GM23248 (cell line): ENCODE results near the gene DUSP28. TPM values are rescaled to one million over a fixed set of nuclear protein-coding genes. Genes with fewer than 3 reads are reported as not detected.
"Not testable (repeated sequence)": the region's sequence is repeated elsewhere in the genome, so short reads cannot be mapped to it uniquely, and the experiment has no call there.

Experiments
- DNase-seq: peaks from one replicate; pipeline ENCODE4 v3.0.0-alpha.2; 2015
- H2AFZ ChIP-seq: fragments of 200-600 bp; sonication (generic); 2 replicates; pipeline ENCODE4 v1.6.1; 2016; ENCODE audit warnings: antibody characterized with exemption
- H3F3A ChIP-seq: fragments of 200-600 bp; sonication (generic); 2 replicates; pipeline ENCODE4 v1.6.1; 2016; ENCODE audit warnings: mild to moderate bottlenecking, antibody characterized with exemption, mixed run types; ENCODE audit not compliant: insufficient read depth
- H3K27ac ChIP-seq: fragments of 200-600 bp; sonication (generic); 2 replicates; pipeline ENCODE4 v1.5.1; 2016; ENCODE audit warnings: mild to moderate bottlenecking
- H3K27me3 ChIP-seq: fragments of 200-600 bp; sonication (generic); replicated peaks from 2 replicates; pipeline ENCODE4 v1.6.1; 2016; ENCODE audit warnings: mild to moderate bottlenecking; ENCODE audit not compliant: insufficient read depth
- H3K36me3 ChIP-seq: fragments of 200-600 bp; sonication (generic); 2 replicates; pipeline ENCODE4 v1.6.1; 2016; ENCODE audit warnings: low read depth, mild to moderate bottlenecking
- H3K4me1 ChIP-seq: fragments of 200-600 bp; sonication (generic); 2 replicates; pipeline ENCODE4 v1.6.1; 2016; ENCODE audit warnings: mild to moderate bottlenecking; ENCODE audit not compliant: insufficient read depth
- H3K4me2 ChIP-seq: fragments of 200-600 bp; sonication (generic); one replicate; pipeline ENCODE4 v1.6.1; 2016; ENCODE audit warnings: mild to moderate bottlenecking; ENCODE audit not compliant: unreplicated experiment
- H3K4me3 ChIP-seq: fragments of 200-600 bp; sonication (generic); 2 replicates; pipeline ENCODE4 v1.5.1; 2016; ENCODE audit warnings: mild to moderate bottlenecking
- H3K79me2 ChIP-seq: fragments of 200-600 bp; sonication (generic); 2 replicates; pipeline ENCODE4 v1.6.1; 2016; ENCODE audit warnings: mild to moderate bottlenecking; ENCODE audit not compliant: insufficient read depth
- H3K9ac ChIP-seq: fragments of 200-600 bp; sonication (generic); 2 replicates; pipeline ENCODE4 v1.6.1; 2016; ENCODE audit warnings: mild to moderate bottlenecking
- H3K9me2 ChIP-seq: fragments of 200-600 bp; sonication (generic); 2 replicates; pipeline ENCODE4 v1.6.1; 2016; ENCODE audit warnings: mixed run types, mild to moderate bottlenecking, moderate library complexity; ENCODE audit not compliant: insufficient read depth
- H3K9me3 ChIP-seq: fragments of 200-600 bp; sonication (generic); one replicate; pipeline ENCODE4 v1.6.1; 2017; ENCODE audit warnings: low read depth
- H4K20me1 ChIP-seq: fragments of 200-600 bp; sonication (generic); 2 replicates; pipeline ENCODE4 v1.6.0; 2016; ENCODE audit not compliant: insufficient read depth
- EZH2 ChIP-seq: fragments of 200-600 bp; sonication (generic); IDR thresholded peaks from 2 replicates; pipeline ENCODE4 v1.6.1; 2018; ENCODE audit warnings: antibody characterized with exemption, mild to moderate bottlenecking; ENCODE audit not compliant: insufficient read depth, poor library complexity, severe bottlenecking
- EZH2phosphoT487 ChIP-seq: fragments of 200-600 bp; sonication (generic); IDR thresholded peaks from 2 replicates; pipeline ENCODE4 v1.6.1; 2018; ENCODE audit warnings: antibody characterized with exemption, moderate library complexity, mild to moderate bottlenecking, low read depth; ENCODE audit not compliant: insufficient read depth
- WGBS, 2 experiments: methylation state at CpG; one replicate each; pipeline ENCODE4 v1.1.6; 2015 to 2017; ENCODE audit warnings: low lambda C conversion rate in 2 of 2, low coverage in 1 of 2; ENCODE audit errors: missing lambda C conversion rate in 2 of 2; 5-methylcytosine and 5-hydroxymethylcytosine counted together
- in situ Hi-C: fragments of 300-500 bp; cut with MboI; formaldehyde crosslinking; loops from 2 replicates; pipeline ENCODE4 v1.15.0; 2020
- polyA plus RNA-seq: library from polyadenylated mRNA; unstranded; fragments of >200 nt; fragmentation: Nextera tagmentation; extraction: Ambion mirVana; gene quantifications from 2 replicates; pipeline ENCODE4 v1.2.1, GENCODE V29; 2016
- total RNA-seq: library from RNA; depleted of rRNA; stranded (reverse); fragments of >200 nt; shearing (Covaris generic); gene quantifications from 2 replicates; pipeline ENCODE4 v1.2.3, GENCODE V29; 2014

Gene DUSP28
- total and polyA plus RNA-seq, 2 experiments from 2014 or later = 3.2 to 4.9 TPM

DNA sequence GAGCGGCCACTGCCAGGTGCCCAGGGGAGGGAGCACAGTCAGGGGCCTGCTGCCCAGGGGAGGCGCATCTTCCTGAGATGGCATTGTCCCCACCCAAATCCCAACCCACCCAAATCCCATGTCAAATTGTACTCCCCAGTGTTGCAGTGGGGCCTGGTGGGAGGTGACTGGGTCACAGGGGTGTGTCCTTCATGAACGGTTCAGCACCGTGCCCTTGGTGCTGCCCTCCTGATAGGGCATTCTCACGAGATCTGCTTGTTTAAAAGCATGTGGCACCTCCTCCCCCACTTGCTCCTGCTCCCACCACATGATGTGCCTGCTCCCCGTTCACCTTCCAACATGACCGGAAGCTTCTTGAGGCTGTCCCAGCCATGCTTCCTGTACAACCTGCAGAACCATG lies 30.0 kb upstream of the DUSP28 start:
- 89 to 90% methylated on average over 7 of the region's 7 CpGs for WGBS, 2 experiments
- TF ChIP-seq EZH2phosphoT487 (no peak), EZH2 (no peak)
- Histone ChIP-seq H3K4me3 (no peak overlapping the region), H3K9me2 (no peaks in the 10 kb centered on the region), H2AFZ (no peak overlapping the region), H4K20me1 (no peaks in the 10 kb centered on the region), H3K4me1 (no peaks in the 10 kb centered on the region), H3K9ac (no peak overlapping the region), H3K27ac (no peak overlapping the region), H3F3A (0 out of 2 replicates have a peak, but pooled peaks cover 4% of the 10 kb centered on the region), H3K9me3 (no peaks in the 10 kb centered on the region), H3K36me3 (peaks cover 10% of the 10 kb centered on the region), H3K79me2 (no peaks in the 10 kb centered on the region), H3K4me2 (no peak overlapping the region), H3K27me3 (no peaks in the 10 kb centered on the region)
- no peak for DNase-seq
- in situ Hi-C loops = no loop called here

DNA sequence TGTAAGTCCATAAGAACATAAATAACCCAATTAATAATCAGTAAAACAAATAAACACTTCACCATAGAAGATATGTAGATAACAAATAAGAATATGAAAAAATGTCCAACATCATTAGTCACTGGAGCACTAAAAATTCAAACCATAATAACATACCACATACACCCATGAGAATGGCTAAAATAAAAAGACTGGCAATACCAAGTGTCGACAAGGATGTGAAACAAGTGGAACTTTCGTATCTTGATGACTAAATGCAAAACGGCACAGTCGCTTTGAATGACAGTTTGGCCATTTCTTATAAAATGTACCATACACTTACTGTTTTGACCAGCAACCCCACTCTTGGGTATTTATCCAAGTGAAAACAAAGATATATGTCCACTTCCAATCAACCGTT lies 29.1 kb upstream of the DUSP28 start:
- Histone ChIP-seq H3F3A (0 out of 2 replicates have a peak, but pooled peaks cover 4% of the 10 kb centered on the region), H2AFZ (no peak overlapping the region), H3K9me2 (no peaks in the 10 kb centered on the region), H3K4me2 (no peak overlapping the region), H3K9ac (no peak overlapping the region), H3K36me3 (peaks cover 10% of the 10 kb centered on the region), H3K27ac (no peak overlapping the region), H3K27me3 (no peaks in the 10 kb centered on the region), H3K79me2 (no peaks in the 10 kb centered on the region), H3K9me3 (no peaks in the 10 kb centered on the region), H3K4me1 (no peaks in the 10 kb centered on the region), H3K4me3 (no peak overlapping the region), H4K20me1 (no peaks in the 10 kb centered on the region)
- in situ Hi-C loops = no loop called here
- no peak for DNase-seq
- TF ChIP-seq EZH2 = no peak
- TF ChIP-seq EZH2phosphoT487 = no peak
- 96 to 99% methylated on average over 5 of the region's 5 CpGs for WGBS, 2 experiments

DNA sequence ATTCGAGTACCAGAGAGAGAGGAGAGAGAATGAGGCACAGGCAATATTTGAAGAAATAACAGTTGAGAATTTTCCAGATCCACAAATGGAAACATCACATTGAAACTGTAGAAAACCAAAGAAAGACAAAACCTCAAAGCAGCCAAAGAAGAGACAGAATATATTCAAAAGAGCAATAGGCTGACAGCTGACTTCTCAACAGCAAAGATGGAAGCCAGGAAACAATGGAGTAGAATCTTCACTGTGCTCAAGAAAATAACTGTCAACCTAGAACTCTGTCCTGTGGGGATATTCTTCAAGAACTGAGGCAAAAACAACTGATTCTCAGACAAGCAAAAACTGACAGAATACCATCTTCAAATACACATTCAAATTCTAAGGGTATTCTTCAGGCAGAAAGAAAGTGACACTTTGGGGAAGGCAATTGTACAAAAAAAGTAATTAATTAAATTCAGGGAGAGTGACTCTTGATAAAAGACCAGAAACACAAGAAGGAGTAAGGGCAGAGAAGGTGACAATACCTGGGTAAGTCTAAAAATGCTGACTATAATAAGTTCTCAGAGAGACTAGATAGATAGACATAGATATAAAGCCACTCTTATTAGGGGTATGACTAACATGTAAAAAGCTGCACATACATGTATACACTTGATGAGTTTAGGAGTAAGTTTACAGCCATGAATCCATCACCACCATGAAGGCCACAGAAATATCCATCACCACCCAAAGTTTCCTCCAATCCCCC lies 28.0 kb upstream of the DUSP28 start:
- in situ Hi-C loops = no loop called here
- no peak overlapping the region for H3K27ac ChIP-seq
- H3K4me1 ChIP-seq = no peaks in the 10 kb centered on the region
- H3K4me2 ChIP-seq = no peak overlapping the region
- no peaks in the 10 kb centered on the region for H3K9me3 ChIP-seq
- H3K9me2 ChIP-seq = no peaks in the 10 kb centered on the region
- H3K9ac ChIP-seq = no peak overlapping the region
- H3K79me2 ChIP-seq = no peaks in the 10 kb centered on the region
- no peaks in the 10 kb centered on the region for H4K20me1 ChIP-seq
- TF ChIP-seq EZH2phosphoT487 (no peak), EZH2 (no peak)
- H3F3A ChIP-seq = 0 out of 2 replicates have a peak, but pooled peaks cover 4% of the 10 kb centered on the region
- DNase-seq = peak; percentile 19
- H2AFZ ChIP-seq = no peak overlapping the region
- H3K36me3 ChIP-seq = peaks cover 10% of the 10 kb centered on the region
- WGBS, 2 experiments = 88 to 92% methylated on average over 1 of the region's 1 CpG
- no peaks in the 10 kb centered on the region for H3K27me3 ChIP-seq
- H3K4me3 ChIP-seq = no peak overlapping the region

DNA sequence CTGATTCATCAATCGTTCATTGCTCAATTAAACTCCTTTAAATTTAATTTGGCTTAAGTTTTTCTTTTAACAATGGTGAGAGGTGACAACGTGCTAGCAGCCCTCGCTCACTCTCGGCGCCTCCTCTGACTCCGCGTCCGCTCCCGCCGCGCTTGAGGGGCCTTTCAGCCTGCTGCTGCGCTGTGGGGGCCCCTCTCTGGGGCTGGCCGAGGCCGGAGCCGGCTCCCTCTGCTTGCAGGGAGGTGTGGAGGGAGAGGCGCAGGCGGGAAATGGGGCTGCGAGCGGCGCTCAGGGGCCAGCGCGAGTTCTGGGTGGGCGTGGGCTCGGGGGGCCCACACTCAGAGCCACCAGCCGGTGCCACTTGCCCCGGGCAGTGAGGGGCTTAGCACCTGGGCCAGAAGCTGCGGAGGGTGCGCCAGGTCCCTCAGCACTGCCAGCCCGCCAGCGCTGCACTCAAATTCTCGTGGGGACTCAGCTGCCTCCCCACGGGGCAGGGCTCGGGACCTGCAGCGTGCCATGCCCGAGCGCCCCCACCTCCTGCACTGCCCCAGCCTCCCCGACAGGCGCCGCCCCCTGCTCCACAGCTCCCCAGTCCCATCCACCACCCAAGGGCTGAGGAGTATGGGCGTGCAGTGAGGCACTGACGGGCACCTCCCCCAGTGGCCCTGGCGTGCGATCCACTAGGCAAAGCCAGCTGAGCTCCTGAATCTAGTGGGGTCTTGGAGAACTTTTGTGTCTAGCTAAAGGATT lies 22.0 kb upstream of the DUSP28 start:
- no peak overlapping the region for H3K9ac ChIP-seq
- in situ Hi-C loops = no loop called here
- no peaks in the 10 kb centered on the region for H3K4me1 ChIP-seq
- H2AFZ ChIP-seq = no peak overlapping the region
- H3K27me3 ChIP-seq = no peaks in the 10 kb centered on the region
- H3K9me2 ChIP-seq = no peaks in the 10 kb centered on the region
- no peak overlapping the region for H3K27ac ChIP-seq
- no peaks in the 10 kb centered on the region for H3F3A ChIP-seq
- H3K4me3 ChIP-seq = no peak overlapping the region
- H4K20me1 ChIP-seq = no peaks in the 10 kb centered on the region
- H3K9me3 ChIP-seq = no peaks in the 10 kb centered on the region
- H3K36me3 ChIP-seq = no peaks in the 10 kb centered on the region
- no peaks in the 10 kb centered on the region for H3K79me2 ChIP-seq
- no peak for DNase-seq
- no peak for TF ChIP-seq EZH2
- no peak for TF ChIP-seq EZH2phosphoT487
- WGBS, 2 experiments = 93% methylated on average over 34 to 40 of the region's 43 CpGs
- no peak overlapping the region for H3K4me2 ChIP-seq

DNA sequence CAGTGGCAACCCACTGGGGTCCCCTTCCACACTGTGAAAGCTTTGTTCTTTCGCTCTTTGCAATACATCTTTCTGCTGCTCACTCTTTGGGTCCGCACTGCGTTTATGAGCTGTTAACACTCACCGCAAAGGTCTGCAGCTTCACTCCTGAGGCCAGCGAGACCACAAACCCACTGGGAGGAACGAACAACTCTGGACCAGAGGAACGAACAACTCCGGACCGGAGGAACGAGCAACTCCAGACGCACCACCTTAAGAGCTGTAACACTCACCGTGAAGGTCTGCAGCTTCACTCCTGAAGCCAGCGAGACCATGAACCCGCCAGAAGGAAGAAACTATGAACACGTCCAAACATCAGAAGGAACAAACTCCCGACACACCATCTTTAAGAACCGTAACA lies 21.1 kb upstream of the DUSP28 start:
- DNase-seq, H3K27me3 ChIP-seq, H3K4me2 ChIP-seq, H3K9ac ChIP-seq, H3K9me2 ChIP-seq, H3K9me3 ChIP-seq, H2AFZ ChIP-seq, H3K27ac ChIP-seq, in situ Hi-C loops, H3K4me1 ChIP-seq, H3K4me3 ChIP-seq, H4K20me1 ChIP-seq, H3K36me3 ChIP-seq, H3K79me2 ChIP-seq, H3F3A ChIP-seq: not testable (repeated sequence)
- WGBS, 2 experiments = 98% methylated on average over 17 of the region's 17 CpGs
